AG08395 (cell line): ENCODE data around the gene NOP53.
A peak's percentile ranks its signal among the peaks of the same experiment; 100 is the strongest.
"Not testable (repeated sequence)": the region's sequence is repeated elsewhere in the genome, so short reads cannot be mapped to it uniquely, and the experiment has no call there.

Source experiments
- DNase-seq: peaks from one replicate; pipeline ENCODE4 v3.0.0; 2012; ENCODE audit warnings: mixed read lengths, low spot score

The NOP53 gene

DNA sequence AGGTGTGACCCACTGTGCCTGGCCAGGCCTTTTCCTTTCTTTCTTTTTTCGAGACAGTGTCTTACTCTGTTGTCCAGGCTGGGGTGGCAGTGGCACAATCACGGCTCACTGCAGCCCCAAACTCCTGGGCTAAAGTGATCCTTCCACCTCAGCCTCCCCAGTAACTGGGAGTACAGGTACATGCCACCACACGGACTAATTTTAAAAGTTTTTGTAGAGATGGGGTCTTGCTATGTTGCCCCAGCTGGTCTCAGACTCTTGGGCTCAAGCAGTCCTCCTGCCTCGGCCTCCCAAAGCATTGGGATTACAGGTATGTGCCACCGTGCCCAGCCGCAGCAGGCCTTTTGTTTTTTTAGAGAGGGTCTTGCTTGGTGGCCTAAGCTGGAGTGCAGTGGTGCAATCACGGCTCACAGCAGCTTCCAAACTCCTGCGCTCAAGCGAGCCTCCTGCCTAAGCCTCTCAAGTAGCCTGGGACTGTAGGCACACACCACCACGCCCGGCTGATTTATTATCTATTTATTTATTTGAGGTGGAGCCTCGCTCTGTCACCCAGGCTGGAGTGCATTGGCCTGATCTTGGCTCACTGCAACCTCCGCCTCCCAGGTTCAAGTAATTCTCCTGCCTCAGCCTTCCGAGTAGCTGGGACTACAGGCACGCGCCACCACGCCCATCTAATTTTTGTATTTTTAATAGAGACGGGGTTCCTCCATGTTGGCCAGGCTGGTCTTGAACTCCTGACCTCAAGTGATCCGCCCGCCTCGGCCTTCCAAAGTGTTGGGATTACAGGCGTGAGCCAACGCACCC, 32.1 kb downstream of the NOP53 start:
- DNase-seq, result not testable (repeated sequence)

DNA sequence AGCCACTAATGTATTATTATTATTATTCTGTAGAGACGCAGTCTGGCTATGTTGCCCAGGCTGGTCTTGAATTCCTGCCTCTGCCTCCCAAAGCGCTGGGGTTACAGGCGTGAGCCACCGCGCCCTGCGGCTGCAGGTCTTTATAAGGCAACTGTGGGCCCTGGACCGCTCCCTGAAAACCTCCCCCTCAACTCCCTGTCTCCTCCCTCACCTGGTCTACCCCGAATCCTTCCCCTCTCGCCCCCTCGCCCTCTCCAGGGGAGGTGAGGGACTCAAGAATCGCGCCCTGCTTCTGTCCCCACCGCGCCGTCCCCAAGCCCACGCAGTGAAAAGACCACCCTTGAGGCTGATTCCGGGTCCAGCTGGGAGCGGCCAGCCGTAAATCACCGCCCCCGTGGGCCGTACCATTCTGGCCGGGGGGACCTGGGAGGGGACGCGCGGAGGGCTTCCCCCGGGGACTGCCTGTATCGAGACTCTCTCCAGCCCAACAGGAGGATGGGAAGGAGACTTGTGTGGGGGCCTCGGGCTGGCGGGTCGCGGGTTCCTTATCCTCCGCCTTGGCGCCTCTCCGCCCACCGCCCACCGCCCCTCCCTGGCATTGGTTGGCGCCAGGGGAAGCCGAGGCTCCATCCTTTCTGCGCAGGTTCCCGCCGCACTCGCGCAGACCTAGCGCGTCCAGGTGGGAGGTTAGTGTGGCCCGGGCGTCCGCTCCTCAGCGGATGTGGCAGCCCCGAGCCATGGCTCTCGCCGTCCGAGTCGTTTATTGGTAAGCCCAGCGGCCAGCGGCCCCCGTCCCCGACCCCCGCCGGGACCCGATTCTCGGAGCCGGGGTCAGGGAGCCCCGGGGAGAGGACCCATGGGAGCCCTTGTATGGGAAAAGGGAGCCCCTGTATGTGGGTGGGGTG, 33.0 kb downstream of the NOP53 start, which contains the start of gene SELENOW:
Gene SELENOW, plus strand, starts transcription at position 655 of the 905 bp plus-strand sequence. Its CDS starts 83 bp downstream, at position 738.
- DNase-seq, result peak; percentile 85

DNA sequence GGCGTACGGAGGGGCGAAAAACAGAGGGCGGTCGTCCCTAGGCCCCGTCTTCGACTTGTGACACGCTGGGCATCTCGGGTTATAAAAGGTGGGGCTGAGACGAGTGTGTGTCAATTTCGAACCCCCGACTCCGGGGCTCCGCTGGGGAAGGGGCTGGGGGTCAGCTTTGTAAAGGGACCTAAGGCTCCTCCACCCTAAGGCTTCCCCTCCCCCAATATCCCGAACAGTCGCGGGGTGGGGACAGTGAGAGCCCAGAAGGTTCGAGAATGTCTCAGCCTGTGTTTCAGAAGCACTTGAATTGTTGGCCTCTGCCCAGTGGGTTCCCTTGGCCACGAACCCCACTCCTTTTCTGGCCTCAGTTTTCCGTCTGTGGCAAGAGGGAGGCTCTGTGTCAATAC, 33.6 kb downstream of the NOP53 start:
- DNase-seq, result peak; percentile 40

DNA sequence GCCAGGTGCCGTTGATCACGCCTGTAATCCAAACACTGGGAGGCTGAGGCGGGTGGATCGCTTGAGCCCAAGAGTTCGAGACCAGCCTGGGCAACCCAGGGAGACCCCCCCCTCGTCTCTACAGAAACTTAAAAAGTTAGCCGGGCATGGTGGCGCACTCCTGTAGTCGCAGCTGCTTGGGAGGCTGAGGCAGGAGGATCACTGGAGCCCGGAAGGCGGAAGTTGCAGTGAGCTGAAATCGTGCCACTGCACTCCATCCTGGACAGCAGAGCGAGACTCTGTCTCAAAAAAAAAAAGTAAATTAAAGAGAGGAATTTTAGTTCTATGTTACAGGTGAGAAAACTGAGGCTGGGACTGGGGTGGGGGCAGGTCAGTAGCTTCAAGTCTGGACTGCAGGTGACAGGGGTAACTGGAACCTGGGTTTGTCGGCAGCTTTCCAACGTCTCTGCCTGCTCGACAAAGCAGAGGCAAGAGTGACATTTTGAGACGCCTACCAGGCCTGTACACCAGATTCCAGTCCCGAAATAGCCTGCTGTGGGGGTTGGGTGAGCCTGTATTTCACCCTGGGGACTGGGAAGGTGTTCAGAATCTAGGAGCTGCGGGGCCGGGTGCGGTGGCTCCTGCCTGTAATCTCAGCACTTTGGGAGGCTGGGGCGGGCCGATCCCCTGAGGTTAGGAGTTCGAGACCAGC, 34.3 kb downstream of the NOP53 start:
- DNase-seq, result peak; percentile 41

DNA sequence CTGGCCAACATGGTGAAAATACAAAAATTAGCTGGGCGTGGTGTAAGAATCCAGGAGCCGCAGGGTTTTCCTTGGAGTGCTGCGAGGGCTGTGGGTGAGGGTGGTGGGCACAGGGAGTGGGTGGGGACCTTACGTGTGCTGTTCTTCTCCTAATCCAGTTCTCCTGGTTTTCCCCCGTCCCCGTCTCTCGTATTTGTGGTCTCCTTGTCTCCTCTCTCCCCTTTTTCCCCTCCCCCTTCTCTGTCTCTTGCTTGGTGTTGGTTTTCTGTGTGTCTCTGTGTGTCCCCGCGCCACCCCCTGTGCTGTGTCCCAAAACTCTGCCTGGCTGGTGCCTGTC, 34.8 kb downstream of the NOP53 start:
- DNase-seq, result no peak

DNA sequence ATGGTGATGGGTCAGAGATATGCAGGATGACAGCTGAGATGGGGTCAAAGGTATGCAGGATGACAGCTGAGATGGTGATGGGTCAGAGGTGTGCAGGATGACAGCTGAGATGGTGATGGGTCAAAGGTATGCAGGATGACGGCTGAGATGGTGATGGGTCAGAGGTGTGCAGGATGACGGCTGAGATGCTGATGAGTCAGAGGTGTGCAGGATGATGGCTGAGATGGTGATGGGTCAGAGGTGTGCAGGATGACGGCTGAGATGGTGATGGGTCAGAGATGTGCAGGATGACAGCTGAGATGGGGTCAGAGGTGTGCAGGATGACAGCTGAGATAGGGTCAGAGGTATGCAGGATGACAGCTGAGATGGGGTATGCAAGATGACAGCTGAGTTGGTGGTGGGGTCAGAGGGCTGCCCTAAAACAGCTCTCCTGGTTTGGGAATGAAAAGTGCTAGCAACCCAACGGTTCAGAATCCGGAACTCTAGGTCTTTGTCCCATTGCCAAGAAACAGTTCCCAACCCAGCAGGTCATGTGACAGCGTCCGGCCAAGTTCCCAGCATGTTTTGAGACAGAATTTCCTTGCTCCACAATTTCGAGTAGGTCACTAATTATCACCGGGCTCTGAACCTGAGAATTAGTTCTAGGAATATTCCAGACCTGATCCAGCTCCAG, 36.4 kb downstream of the NOP53 start:
- DNase-seq, result peak; percentile 33

DNA sequence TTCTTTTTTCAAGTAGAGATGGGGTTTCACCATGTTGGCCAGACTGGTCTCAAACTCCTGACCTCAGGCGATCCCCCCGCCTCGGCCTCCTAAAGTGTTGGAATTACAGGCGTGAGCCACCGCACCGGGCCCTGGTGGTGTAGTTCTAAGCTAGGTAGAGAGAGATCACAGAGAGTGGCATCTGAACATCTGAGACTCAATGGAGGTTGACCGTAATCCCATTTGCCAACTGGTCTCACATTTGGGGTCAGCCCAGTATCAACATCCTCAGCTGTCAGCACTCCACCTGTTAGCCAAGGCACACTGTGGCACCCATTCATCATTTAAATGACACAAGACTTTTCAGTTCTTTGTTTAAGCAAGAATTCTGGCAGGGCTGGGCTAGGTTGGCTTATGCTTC, 41.2 kb downstream of the NOP53 start:
- no peak for DNase-seq

DNA sequence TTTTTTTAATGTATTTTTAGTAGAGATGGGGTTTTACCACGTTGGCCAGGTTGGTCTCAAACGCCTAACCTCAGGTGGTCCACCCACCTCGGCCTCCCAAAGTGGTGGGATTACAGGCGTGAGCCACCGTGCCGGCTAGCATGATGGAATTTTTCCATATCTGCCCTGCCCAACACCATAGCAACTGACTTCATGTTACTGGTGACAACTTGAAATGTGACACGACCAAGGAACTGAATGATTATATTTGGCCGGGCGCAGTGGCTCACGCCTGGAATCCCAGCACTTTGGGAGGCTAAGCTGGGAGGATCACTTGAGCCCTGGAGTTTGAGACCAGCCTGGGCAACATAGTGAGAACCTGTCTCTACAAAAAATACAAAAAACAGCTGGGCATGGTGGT, 42.0 kb downstream of the NOP53 start:
- not testable (repeated sequence) for DNase-seq

DNA sequence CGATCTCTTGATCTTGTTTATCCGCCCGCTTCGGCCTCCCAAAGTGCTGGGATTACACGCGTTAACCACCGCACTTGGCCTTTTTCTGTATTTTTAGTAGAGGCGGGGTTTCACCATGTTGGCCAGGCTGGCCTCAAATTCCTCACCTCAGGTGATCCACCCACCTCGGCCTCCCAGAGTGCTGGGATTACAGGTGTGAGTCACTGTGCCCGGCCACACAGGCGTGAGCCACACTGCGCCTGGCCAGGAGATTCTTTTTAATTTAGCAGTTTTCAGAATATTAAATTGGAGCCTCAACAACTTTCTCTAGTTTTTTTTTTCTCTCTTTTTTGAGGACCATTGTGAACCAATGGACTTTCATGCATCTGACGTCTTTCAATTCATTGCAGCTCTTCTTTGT, 44.5 kb downstream of the NOP53 start:
- DNase-seq, result not testable (repeated sequence)

DNA sequence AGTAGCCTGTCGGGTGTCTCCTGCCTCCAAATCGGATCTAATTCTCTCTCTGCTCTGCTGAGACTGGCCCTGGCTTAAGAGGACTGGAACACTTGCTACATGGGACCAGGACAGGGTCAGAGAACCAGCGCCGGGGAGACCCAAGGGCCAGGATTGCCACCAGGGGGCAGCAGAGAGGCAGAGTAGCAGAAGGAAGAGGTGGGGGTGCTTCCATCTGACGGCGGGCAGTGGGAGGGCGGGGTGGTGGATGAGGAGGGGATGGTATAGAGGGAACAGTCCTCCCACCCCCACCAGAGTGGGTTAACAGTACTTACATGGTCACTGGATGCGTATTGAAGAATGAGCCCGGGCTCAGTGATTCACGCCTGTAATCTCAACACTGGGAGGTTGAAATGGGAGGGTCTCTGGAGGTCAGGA, 45.1 kb downstream of the NOP53 start:
- peak; percentile 80 for DNase-seq

DNA sequence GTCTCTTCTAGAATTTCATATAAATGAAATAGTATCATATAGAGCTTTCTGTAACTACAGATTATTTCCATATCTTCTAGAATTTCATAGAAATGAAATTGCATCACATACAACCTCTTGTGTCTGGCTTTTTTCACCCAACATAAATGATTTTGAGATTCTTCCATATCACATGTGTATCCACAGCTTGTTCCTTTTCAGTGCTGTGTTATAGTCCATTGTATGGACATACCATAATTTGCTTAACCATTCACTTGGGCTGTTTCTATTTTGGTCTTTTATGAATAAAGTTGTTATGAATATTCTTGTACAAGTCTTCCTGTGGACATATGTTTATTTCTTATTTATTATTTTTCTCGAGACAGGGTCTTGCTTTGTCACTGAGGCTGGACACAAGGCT, 47.3 kb downstream of the NOP53 start:
- DNase-seq, result no peak

DNA sequence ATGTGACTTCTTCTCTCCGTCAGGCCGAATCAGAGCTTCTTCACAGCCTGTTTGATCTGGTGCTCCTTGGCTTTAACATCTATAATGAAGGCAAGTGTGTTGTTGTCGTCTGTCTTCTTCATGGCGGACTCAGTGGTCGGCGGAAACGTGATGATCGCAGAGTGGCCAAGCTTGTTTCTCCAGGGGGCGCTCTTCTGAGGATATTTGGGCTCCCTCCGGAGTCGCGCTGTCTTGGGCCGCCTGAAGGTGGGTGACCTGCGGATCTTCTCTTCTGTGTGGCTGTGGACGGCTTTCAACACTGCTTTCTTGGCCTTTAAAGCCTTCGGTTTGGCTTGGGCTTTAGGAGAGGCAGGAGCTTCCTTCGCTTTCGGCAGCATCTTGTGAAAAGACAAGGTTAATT, 49.2 kb downstream of the NOP53 start:
- DNase-seq, result no peak

DNA sequence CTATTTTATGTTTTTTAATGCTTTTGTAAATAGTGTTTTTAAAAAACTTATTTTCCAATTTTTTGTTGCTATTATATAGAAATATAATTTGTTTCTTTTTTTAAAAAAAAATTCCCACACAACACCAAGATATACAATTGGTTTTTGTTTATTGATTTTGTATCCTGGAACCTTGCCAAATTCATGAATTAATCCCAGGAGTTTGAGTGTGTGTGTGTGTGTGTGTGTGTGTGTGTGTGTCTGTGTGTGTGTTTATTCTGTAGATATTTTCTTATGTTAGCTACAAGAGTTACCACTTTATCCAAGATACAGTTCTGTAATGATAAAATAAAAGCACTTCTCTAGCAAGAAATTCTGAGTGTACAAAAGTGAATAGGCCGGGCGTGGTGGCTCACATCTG, 51.4 kb downstream of the NOP53 start:
- no peak for DNase-seq

DNA sequence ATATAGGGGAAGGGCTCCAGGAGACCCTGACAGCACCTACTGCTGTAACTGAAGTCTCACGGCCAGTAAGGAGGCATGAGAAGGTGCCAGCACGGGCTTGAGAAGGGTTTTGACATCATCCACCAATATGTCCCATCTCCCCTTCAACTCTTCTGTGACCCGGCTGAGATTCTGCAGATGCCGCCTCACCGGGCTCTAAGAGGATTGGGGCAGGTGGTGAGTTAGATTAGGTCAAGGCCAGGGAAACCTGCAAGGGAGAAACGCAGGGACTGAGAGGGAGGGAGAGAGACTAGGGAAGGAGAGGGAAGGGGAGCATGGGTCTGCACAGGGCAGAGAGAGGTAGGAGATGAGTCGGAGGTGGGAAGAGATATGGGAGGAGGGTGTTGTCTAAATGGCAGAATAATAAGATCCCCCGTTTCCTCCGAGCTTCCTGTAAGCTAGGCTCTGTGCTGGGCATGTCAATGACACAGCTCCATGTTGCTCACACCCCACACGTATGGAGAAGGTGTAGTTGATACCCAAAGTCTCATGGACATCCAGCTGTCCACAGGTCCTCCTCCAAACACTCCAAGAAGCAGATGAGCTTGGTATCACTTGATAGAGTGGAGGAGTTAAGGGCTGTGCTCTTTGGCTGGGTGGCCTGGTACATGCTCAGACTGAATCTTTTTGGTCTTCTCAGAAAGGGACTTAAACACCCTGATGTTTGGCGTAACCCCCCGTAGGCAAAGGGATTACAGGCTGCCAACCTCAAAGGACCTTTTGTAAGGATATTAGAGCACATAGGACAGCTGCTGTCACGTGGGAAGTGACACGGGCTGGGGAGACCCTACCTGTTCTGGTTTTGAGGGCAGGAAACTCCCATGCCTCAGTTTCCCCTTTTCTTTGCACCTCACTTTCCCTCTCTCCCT, 52.9 kb downstream of the NOP53 start:
- no peak for DNase-seq

DNA sequence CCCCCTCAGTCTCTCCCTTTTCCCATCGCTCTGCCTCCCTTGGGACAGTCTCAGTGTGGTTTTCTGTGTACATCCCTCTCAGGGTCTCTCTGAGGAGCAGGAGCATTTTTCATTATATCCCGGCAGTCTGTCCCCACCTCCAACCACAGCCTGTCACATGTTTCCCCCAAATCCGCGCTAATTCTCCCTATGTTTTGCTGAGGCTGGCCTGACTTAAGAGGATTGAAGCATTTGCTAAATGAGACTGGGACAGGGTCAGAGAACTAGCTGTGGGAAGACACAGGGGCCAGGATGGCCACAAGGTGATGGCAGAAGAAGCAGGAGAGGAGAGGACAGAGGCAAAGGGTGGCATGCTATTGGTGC, 53.5 kb downstream of the NOP53 start:
- no peak for DNase-seq

DNA sequence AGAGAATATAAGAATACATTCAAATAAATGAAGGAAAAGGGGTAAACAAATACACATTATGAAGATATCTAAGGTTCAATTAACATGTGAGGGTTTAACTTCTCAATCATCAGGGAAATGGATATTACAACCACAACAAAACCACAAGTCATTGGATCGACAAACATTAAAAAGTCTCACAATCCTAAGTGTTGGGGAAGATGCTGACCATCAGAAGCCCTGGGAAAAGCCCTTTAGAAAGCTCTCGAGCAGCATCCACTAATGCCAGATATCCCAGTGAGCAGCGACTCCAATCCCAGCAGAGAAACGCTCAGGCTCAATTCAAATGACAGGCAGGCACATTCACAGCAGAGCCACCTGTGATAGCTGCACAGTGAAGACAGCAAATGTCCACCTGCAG, 55.9 kb downstream of the NOP53 start:
- DNase-seq, result no peak

DNA sequence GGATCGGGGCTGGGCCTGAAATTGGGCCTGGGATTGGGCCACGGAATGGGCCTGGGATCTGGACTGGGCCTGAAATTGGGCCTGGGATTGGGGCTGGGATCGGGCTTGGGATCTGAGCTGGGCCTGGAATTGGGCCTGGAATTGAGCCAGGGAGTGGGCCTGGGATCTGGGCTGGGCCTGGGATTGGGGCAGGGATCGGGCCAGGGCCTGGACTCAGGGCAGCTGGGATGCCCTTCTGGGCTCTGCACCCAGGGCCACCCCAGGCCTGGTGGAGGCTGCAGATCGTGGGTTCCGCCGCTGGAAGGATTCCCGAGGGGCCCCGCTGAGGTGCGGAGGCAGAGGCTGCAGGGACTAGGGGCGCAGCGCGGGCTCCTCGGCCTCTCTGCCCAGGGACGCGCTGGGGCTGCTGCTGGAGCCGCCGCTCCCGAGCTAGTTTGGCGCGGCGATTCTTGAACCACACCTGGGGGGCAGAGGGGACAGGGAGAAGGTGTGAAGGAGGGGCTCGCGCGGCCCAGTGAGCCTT, 57.2 kb downstream of the NOP53 start:
- DNase-seq, result no peak

DNA sequence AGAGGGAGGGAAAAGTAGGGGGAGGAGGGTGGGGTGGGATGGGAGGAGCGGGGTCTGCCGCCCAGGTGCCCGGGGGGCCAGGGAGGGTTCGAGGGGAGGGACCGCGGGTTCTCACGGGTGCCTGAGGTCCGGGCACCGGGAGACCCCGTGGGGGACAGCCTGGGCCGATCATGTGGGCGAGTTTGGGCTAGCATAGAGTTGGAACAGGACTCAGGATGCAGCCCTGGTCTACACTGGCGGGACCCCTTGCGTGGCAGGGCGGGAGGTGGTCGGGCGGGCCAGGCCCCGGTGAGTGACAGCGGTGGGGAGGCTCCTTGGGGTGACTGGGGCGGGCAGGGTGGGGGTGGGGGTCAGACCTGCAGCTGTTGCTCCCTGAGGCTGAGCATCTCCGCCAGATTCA, 57.8 kb downstream of the NOP53 start:
- DNase-seq, result not testable (repeated sequence)

DNA sequence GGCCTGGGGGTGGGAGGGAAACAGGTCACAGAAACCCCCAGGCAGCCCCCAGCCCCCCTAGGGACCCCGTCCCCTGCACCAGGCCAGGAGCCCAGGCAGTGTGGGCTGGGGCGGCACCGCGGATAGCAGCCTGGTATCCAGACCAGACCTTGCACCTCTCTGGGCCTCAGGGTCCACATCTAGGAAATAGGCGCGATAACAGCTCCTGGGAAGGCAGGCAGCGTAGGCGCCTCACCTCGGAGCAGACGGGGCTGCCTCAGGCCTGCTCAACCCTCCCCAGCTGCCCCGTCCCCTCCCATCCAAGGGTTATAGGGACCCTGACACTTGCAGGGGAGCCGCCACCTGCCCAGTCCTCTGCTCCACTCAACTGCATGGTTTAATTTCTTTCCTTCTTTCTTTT, 58.3 kb downstream of the NOP53 start:
- DNase-seq, result not testable (repeated sequence)

DNA sequence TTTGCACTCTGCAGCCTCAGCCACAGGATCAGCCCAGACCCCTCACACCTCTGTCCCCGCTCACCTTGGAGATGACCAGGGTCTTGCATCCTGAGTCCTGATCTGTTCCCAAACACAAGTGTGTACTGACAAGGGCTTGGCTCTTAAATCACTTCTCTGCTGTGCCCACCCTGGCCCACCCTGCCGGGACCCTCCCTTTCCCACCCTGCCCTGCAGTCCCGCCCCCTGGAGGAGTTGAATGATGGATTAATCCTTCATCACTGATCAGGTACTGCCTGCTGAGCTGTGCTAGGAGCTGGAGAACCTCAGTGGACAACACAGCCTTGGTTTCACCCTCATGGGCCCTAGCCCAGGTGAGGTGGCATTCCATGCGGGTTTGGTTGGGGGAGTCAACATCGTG, 59.1 kb downstream of the NOP53 start, which contains the start of gene TPRX1:
Gene TPRX1, minus strand, starts transcription at position 101 of the 400 bp plus-strand sequence. Its CDS starts 12 bp downstream, at position 89.
- not testable (repeated sequence) for DNase-seq

DNA sequence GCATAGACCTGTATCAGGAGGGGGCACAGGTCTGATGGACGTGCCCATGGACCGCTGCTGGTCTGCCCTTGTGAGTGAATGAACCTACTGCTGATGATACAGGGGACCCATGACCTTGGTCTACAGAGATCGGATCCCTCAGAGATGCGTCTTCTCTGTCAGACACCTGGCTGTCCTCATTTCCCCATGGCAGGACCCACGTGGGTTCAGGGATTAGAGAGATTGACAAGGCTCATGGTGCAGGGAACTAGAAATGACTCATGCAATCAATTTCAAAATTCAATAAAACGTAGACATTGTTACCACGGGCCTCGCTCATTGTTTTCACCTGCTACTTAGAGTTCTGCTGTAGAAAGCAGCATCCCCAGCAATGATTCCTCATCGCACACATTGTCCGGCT, 60.0 kb downstream of the NOP53 start:
- no peak for DNase-seq
